HUES64 (cell line): ENCODE results near the gene PRR23B.

Experiments used
- H3K27ac ChIP-seq: 2 replicates; pipeline ENCODE4 v1.7.0; 2013; ENCODE audit warnings: low read depth, low read length, inconsistent platforms
- H3K27me3 ChIP-seq: 2 replicates; pipeline ENCODE4 v1.6.1; 2013; ENCODE audit warnings: mild to moderate bottlenecking, low read length; ENCODE audit not compliant: insufficient read depth
- H3K36me3 ChIP-seq: 2 replicates; pipeline ENCODE4 v1.6.1; 2013; ENCODE audit warnings: mild to moderate bottlenecking, low read length; ENCODE audit not compliant: insufficient read depth
- H3K4me1 ChIP-seq: 2 replicates; pipeline ENCODE4 v1.6.1; 2013; ENCODE audit warnings: mild to moderate bottlenecking, low read length, moderate library complexity; ENCODE audit not compliant: insufficient read depth
- H3K4me3 ChIP-seq: 2 replicates; pipeline ENCODE4 v1.5.1; 2013; ENCODE audit warnings: mild to moderate bottlenecking, low read length, moderate library complexity
- H3K9ac ChIP-seq: 2 replicates; pipeline ENCODE4 v1.6.1; 2013; ENCODE audit warnings: mild to moderate bottlenecking, low read depth, low read length
- H3K9me3 ChIP-seq: 2 replicates; pipeline ENCODE4 v1.6.1; 2013; ENCODE audit warnings: low read depth, low read length; ENCODE audit not compliant: insufficient read depth
- WGBS: fragments of 150-250, 120-280 bp; methylation state at CpG from one replicate; pipeline ENCODE4 v1.1.7; 2013; ENCODE audit warnings: missing lambda C conversion rate; 5-methylcytosine and 5-hydroxymethylcytosine counted together

PRR23B gene

DNA sequence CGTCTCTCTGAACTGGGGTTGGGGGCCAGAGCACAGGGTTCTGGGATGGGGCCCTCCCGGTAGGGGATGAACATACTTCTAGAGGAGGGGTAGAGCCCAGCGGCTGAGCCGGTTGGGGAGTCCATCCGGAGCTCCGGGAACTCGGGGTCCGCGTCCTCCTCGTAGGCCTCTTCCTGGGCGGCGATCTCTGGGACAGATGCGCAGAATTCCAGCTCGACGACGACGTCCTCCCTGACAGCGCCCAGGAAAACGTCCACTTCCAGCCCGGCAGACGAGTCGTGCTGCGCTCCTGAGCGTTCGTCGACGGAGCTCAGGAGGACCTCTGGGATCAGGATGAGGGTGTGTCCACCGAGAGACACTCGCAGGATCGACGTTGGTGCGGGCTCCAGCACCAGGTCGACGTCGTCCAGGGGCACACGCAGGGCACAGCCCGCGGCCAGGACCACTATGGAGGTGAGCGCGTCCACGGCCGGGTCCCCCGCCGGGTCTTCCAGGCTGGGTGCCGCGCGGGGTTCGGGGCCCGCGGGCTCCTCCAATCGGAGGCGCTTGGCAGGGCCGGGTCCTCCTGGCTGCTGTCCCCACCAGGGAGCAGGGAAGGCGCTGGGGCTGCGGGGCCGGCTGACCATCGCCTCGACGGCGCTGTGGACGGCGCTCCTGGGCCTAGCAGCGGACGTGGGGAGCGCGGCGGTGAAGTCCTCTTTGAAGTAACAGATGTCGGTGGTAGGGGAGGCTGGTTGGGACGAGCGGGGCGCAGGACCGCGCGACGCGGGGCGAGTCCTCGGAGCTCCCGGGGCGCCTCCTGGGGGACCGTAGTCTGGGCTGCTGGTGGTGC lies 474 bp downstream of the PRR23B start:
- Histone ChIP-seq H3K9me3 (no peaks in the 10 kb centered on the region; the same call in 1 of the 2 replicates), H3K4me3 (no peak overlapping the region), H3K27ac (no peak overlapping the region), H3K27me3 (peaks cover 3% of the 10 kb centered on the region; the same call in 1 of the 2 replicates), H3K9ac (no peak overlapping the region), H3K4me1 (no peaks in the 10 kb centered on the region), H3K36me3 (no peaks in the 10 kb centered on the region)
- 97% methylated on average over 81 of the region's 81 CpGs for WGBS

DNA sequence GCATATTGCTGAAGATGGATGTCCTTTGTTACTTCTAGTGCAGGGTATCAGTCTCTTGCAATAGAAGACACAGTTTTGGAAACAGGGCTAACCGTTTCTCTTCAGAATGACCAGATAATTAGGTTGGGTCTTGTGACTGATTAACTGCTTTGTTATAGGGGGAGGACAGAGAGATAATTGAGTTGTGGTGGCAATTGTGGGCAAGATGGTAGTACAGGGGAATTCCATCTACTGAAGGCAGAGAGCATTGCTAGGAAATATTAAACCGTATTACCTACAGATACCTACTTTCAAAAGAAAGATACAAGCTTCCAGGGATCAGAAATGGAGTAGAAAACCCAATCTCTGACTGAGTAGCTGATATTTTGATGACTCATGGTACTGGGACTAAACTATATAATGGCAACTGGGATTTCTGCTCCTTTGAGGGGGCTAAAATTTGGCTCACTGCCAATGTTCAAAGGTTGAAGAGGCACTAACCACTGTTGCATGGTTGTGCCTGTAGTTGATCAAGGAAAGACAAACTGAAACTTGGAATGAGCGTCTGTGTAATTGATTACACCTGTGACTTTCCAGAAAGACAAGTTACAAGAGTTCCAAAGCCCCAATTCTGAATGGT lies 4.2 kb downstream of the PRR23B start:
- no peaks in the 10 kb centered on the region for H3K4me1 ChIP-seq
- H3K36me3 ChIP-seq, result no peaks in the 10 kb centered on the region
- no peaks in the 10 kb centered on the region; the same call in 1 of the 2 replicates for H3K9me3 ChIP-seq
- no peak overlapping the region for H3K9ac ChIP-seq
- no peak overlapping the region for H3K4me3 ChIP-seq
- no peak overlapping the region for H3K27ac ChIP-seq
- WGBS, result 93% methylated on average over 3 of the region's 3 CpGs
- no peaks in the 10 kb centered on the region for H3K27me3 ChIP-seq

DNA sequence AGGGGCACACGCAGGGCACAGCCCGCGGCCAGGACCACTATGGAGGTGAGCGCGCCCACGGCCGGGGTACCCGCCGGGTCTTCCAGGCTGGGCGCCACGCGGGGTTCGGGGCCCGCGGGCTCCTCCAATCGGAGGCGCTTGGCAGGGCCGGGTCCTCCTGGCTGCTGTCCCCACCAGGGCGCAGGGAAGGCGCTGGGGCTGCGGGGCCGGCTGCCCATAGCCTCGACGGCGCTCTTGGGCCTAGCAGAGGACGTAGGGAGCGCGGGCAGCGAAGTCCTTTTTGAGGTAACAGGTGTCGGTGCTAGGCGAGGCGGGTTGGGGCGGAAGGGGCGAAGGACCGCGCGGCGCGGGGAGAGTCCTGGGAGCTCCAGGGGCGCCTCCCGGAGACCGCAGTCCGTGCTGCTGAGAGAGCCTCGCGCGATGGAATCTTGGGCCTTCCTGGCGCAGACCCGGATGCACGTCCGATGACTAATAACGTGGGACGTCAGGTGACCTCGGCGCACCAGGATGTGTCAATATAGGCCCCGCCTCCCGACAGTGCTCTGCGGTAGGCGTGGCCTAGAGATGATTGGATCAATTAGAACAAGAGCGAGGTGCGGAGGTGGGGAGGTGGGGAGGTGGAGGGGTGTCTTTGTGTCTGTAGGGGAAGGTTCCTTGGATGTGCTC lies 14.5 kb downstream of the PRR23B start, which contains the start of gene PRR23A:
TSS of gene PRR23A (minus strand) at position 218 of the 666 bp plus-strand sequence. CDS start at position 218, 0 bp downstream.
- Histone ChIP-seq H3K9ac (no peak within 1 kb of the TSS), H3K36me3 (no peaks in the 10 kb centered on the region), H3K4me1 (no peaks in the 10 kb centered on the region), H3K4me3 (no peak within 1 kb of the TSS), H3K9me3 (no peaks in the 10 kb centered on the region), H3K27me3 (no peaks in the 10 kb centered on the region), H3K27ac (no peak within 1 kb of the TSS)
- WGBS, result 96% methylated on average over 60 of the region's 60 CpGs

DNA sequence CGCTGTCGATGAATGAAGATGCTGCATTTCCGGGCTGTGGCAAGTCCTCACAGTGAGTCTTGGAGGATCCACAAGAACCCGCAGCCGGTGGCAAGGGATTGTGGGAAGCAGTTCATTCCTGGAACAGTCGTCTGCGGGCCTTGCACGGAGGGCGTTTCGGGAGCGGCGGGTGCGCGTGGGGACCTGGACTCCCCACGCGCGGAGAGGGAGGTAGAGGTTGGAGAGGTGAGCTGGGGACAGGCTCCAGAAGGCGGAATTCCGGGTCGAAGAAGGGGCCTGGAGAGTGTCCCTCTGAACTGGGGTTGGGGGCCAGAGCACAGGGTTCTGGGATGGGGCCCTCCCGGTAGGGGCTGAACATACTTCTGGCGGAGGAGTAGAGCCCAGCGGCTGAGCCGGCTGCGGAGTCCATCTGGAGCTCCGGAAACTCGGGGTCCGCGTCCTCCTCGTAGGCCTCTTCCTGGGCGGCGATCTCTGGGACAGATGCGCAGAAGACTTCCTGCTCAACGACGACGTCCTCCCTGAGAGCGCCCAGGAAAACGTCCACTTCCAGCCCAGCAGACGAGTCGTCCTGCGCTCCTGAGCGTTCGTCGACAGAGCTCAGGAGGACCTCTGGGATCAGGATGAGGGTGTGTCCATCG lies 15.3 kb downstream of the PRR23B start:
- no peaks in the 10 kb centered on the region for H3K27me3 ChIP-seq
- H3K9ac ChIP-seq, result no peak overlapping the region
- no peaks in the 10 kb centered on the region for H3K9me3 ChIP-seq
- no peak overlapping the region for H3K4me3 ChIP-seq
- no peaks in the 10 kb centered on the region for H3K4me1 ChIP-seq
- no peak overlapping the region for H3K27ac ChIP-seq
- no peaks in the 10 kb centered on the region for H3K36me3 ChIP-seq
- WGBS, result 94% methylated on average over 45 of the region's 45 CpGs

DNA sequence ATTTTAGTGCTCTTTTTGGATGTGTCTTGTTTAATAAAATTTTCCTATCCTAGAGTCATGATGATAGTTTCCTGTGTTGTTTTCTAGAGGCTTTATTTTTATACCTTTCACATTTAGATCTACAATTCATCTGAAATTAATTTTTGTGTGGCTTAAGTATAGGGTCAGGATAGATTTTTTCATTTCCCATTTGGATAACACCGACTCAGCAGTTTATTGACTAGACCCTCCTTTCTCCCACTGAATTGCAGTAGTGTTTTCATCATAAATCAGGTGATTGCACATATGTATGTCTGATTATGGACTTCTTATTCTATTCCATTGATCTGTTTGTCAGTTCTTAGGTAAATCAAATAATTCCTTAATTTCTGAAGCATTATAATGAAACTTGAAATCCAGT lies 25.0 kb downstream of the PRR23B start:
- Histone ChIP-seq H3K27me3 (peaks cover 7% of the 10 kb centered on the region; the same call in 1 of the 2 replicates), H3K9ac (no peak overlapping the region), H3K9me3 (no peaks in the 10 kb centered on the region), H3K4me3 (no peak overlapping the region), H3K36me3 (no peaks in the 10 kb centered on the region), H3K4me1 (no peaks in the 10 kb centered on the region), H3K27ac (no peak overlapping the region)
- 83% methylated on average over 1 of the region's 1 CpG for WGBS

DNA sequence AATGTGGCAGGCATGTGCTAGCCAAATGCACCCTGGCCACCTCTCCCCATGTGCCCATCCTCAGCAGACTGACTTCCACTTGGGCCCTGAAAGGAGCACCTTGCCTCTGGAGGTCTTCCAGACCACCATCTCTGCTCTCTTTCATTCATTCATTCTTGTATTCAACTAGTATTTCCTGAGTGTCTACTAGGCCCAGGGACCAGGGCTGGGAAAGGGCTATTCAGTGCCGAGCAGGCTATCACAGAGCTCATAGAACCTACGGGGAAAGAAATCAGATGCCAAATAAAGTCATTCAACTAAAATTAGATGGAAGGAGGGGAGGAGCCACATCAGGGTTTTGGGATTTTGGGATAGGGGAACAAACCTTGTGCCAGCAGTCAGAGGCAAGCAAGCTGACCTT lies 33.5 kb downstream of the PRR23B start:
- Histone ChIP-seq H3K4me3 (no peak overlapping the region), H3K27ac (no peak overlapping the region), H3K36me3 (no peaks in the 10 kb centered on the region), H3K4me1 (no peaks in the 10 kb centered on the region), H3K9ac (no peak overlapping the region), H3K9me3 (no peaks in the 10 kb centered on the region), H3K27me3 (no peaks in the 10 kb centered on the region)
- 93% methylated on average over 2 of the region's 2 CpGs for WGBS

DNA sequence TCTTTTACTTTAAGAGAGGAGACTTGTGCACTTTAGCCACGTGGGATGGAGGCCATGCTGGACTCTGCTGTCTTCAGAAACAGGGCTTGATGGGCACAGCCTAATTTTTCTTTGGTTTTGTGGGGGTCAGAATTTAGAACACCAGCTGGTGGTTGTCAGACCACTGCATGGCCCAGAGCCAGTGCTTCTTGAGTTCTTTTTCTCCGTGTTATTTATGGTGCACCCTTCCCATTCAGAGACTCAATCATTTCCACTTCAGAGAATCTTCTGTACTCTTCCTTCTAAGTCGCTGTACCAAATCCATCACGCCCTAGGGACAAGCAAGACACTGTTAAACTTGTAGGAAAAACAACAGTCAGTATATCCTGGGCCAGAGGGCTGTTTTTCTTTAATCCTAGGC lies 34.8 kb downstream of the PRR23B start:
- Histone ChIP-seq H3K4me1 (no peaks in the 10 kb centered on the region), H3K4me3 (no peak overlapping the region), H3K36me3 (no peaks in the 10 kb centered on the region), H3K27me3 (no peaks in the 10 kb centered on the region), H3K9me3 (no peaks in the 10 kb centered on the region), H3K27ac (no peak overlapping the region), H3K9ac (no peak overlapping the region)
- 89% methylated on average over 4 of the region's 4 CpGs for WGBS

DNA sequence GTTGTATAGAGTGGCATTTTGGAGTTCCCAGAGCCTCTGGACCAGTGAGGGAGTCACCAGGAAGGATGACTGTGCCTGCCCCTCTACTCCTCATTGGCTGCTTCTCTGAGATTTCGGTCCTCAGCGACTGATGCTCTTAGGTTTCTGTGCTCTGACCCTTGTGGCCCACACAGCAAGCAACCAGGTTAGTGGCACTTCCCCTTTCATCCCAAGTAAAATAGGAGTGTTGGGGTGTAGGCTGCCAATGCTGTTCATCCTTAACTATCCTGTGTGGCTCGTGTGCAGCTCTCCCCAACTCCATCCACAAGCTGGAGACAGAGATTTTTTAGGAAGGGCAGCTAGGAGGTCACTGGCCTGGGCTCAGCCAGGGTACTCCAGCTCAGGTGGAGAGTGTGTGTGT lies 35.9 kb downstream of the PRR23B start:
- Histone ChIP-seq H3K27me3 (no peaks in the 10 kb centered on the region), H3K36me3 (no peaks in the 10 kb centered on the region), H3K27ac (no peak overlapping the region), H3K9ac (no peak overlapping the region), H3K4me1 (no peaks in the 10 kb centered on the region), H3K9me3 (no peaks in the 10 kb centered on the region), H3K4me3 (no peak overlapping the region)
- WGBS, result 50% methylated on average over 3 of the region's 3 CpGs

DNA sequence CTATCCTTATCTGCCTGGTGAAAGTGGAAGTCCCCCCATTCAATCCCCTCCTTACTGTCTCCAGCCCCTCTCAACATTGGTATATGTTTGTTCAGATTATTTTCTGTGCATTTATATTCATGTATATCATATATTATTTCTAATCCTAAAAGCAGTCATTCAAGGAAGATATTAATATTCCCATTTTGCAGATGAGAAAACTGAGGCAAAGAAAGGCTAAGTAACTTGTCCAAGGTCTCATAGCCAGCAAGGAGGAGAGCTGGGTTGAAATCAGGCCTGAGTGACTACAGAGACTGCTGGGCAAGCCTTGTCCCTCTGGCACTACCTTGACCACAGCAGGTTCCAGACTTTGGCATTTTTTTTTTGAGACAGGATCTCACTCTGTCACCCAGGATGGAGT lies 44.7 kb downstream of the PRR23B start:
- no peak overlapping the region for H3K27ac ChIP-seq
- no peak overlapping the region for H3K9ac ChIP-seq
- no peaks in the 10 kb centered on the region for H3K4me1 ChIP-seq
- no peaks in the 10 kb centered on the region for H3K27me3 ChIP-seq
- no peaks in the 10 kb centered on the region for H3K9me3 ChIP-seq
- H3K36me3 ChIP-seq, result no peaks in the 10 kb centered on the region
- no peak overlapping the region for H3K4me3 ChIP-seq

DNA sequence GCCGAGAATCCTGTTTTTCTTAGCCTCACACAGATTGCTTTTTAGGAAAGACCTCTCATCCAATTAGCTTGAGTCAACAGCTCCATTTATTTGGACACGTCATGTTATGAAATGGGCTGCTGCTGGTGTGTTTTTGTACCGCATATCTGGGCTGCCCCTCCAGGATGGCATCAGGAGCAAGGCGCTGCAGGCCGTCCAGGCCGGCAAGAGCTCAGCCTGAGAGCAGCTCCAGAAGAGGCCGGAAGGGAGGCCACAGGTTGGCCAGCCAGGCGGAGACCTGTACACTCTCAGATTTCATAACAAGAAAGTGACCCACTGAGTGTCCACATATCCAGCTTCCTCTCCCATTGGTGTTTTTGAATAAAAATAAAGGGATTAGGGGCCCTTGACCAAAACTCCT lies 45.4 kb downstream of the PRR23B start:
- H3K27ac ChIP-seq, result no peak overlapping the region
- no peaks in the 10 kb centered on the region for H3K27me3 ChIP-seq
- no peaks in the 10 kb centered on the region for H3K9me3 ChIP-seq
- 91% methylated on average over 8 of the region's 8 CpGs for WGBS
- H3K9ac ChIP-seq, result no peak overlapping the region
- no peak overlapping the region for H3K4me3 ChIP-seq
- no peaks in the 10 kb centered on the region for H3K4me1 ChIP-seq
- H3K36me3 ChIP-seq, result no peaks in the 10 kb centered on the region

DNA sequence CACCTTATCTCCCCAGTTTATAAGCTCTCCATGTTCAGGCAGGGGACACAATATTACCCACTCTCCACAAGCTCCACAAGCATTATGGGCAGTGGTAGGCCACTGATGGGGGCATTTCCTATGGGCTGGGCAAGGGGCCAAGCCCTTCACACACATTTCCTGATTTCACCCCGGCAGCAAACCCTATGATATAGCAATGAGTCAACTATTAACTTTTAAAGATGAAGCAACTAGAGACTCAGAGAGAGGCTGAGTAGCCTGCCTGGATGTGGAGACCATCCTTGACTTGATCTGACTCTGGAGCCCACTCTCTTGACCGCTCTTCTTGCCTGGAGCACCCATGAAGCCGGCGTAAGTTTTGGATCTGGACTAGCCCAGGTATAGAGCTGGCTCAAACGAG lies 46.3 kb downstream of the PRR23B start:
- H3K9me3 ChIP-seq, result no peaks in the 10 kb centered on the region
- no peaks in the 10 kb centered on the region for H3K4me1 ChIP-seq
- H3K4me3 ChIP-seq, result no peak overlapping the region
- H3K9ac ChIP-seq, result no peak overlapping the region
- H3K36me3 ChIP-seq, result no peaks in the 10 kb centered on the region
- H3K27me3 ChIP-seq, result no peaks in the 10 kb centered on the region
- WGBS, result 92% methylated on average over 5 of the region's 5 CpGs
- H3K27ac ChIP-seq, result no peak overlapping the region
